ENCODE measurements around the gene LRRC59. TPM values are rescaled to one million over a fixed set of nuclear protein-coding genes. Genes with fewer than 3 reads are reported as not detected.
A peak's percentile ranks its signal among the peaks of the same experiment; 100 is the strongest.

LRRC59 gene
- total RNA-seq, 1 experiment from 2014 or later, result 182 TPM

GRCh38 chr17:50394711-50395110 lies 2.6 kb downstream of the LRRC59 start:
- in situ Hi-C loops (cut with HindIII; ENCODE audit: low sequenced_read_pairs), result no loop called here
- DNase-seq (ENCODE audit: low spot score), result no peak

GRCh38 chr17:50393700-50394099 lies 3.6 kb downstream of the LRRC59 start:
- no peak for DNase-seq (ENCODE audit: low spot score)
- in situ Hi-C loops (cut with HindIII; ENCODE audit: low sequenced_read_pairs), result no loop called here

GRCh38 chr17:50392621-50393020 lies 4.7 kb downstream of the LRRC59 start:
- in situ Hi-C loops (cut with HindIII; ENCODE audit: low sequenced_read_pairs), result no loop called here
- DNase-seq (ENCODE audit: low spot score), result no peak

GRCh38 chr17:50389534-50389933 lies 7.8 kb downstream of the LRRC59 start:
- in situ Hi-C loops (cut with HindIII; ENCODE audit: low sequenced_read_pairs), result no loop called here
- no peak for DNase-seq (ENCODE audit: low spot score)

GRCh38 chr17:50388728-50389127 lies 8.6 kb downstream of the LRRC59 start:
- DNase-seq (ENCODE audit: low spot score), result no peak
- in situ Hi-C loops (cut with HindIII; ENCODE audit: low sequenced_read_pairs), result no loop called here

- in situ Hi-C loops (cut with HindIII; ENCODE audit: low sequenced_read_pairs), result no loop called here
- no peak for DNase-seq (ENCODE audit: low spot score)
Observed at GRCh38 chr17:50386510-50386909, 10.8 kb downstream of the LRRC59 start.

- no peak for DNase-seq (ENCODE audit: low spot score)
- in situ Hi-C loops (cut with HindIII; ENCODE audit: low sequenced_read_pairs), result no loop called here
Observed at GRCh38 chr17:50382931-50383330, 14.4 kb downstream of the LRRC59 start.

- in situ Hi-C loops (cut with HindIII; ENCODE audit: low sequenced_read_pairs), result no loop called here
- no peak for DNase-seq (ENCODE audit: low spot score)
Observed at GRCh38 chr17:50381920-50382319, 15.4 kb downstream of the LRRC59 start.

- in situ Hi-C loops (cut with HindIII; ENCODE audit: low sequenced_read_pairs), result no loop called here
Observed at GRCh38 chr17:50381260-50381815, 16.0 kb downstream of the LRRC59 start.

GRCh38 chr17:50380369-50381259 lies 16.7 kb downstream of the LRRC59 start:
- in situ Hi-C loops (cut with HindIII; ENCODE audit: low sequenced_read_pairs), result no loop called here
- no peak for DNase-seq (ENCODE audit: low spot score)

More at GRCh38 chr17:50381260-50381815, 16.0 kb downstream of the LRRC59 start:
- DNase-seq (ENCODE audit: low spot score), result no peak

GRCh38 chr17:50379351-50380132 lies 17.8 kb downstream of the LRRC59 start:
- in situ Hi-C loops (cut with HindIII; ENCODE audit: low sequenced_read_pairs), result no loop called here
- DNase-seq (ENCODE audit: low spot score), result no peak

GRCh38 chr17:50375858-50376538 lies 21.3 kb downstream of the LRRC59 start:
- in situ Hi-C loops (cut with HindIII; ENCODE audit: low sequenced_read_pairs), result no loop called here
- no peak for DNase-seq (ENCODE audit: low spot score)

- in situ Hi-C loops (cut with HindIII; ENCODE audit: low sequenced_read_pairs), result no loop called here
- DNase-seq (ENCODE audit: low spot score), result no peak
Observed at GRCh38 chr17:50373705-50374104, 23.6 kb downstream of the LRRC59 start.

- in situ Hi-C loops (cut with HindIII; ENCODE audit: low sequenced_read_pairs), result no loop called here
- peak; percentile 92 for DNase-seq (ENCODE audit: low spot score)
Observed at GRCh38 chr17:50372758-50373556, 24.4 kb downstream of the LRRC59 start, which contains the start of the genes EME1 and MRPL27. Gene EME1 (plus strand): TSS chr17:50373229. CDS start chr17:50375209, 1,980 bp downstream. Gene MRPL27 (minus strand): TSS chr17:50373184. CDS start chr17:50373170, 14 bp downstream.

- in situ Hi-C loops (cut with HindIII; ENCODE audit: low sequenced_read_pairs), result no loop called here
- DNase-seq (ENCODE audit: low spot score), result no peak
Observed at GRCh38 chr17:50372222-50372757, 25.0 kb downstream of the LRRC59 start.

- in situ Hi-C loops (cut with HindIII; ENCODE audit: low sequenced_read_pairs), result no loop called here
- no peak for DNase-seq (ENCODE audit: low spot score)
Observed at GRCh38 chr17:50371526-50371925, 25.8 kb downstream of the LRRC59 start.

GRCh38 chr17:50370052-50370451 lies 27.3 kb downstream of the LRRC59 start:
- in situ Hi-C loops (cut with HindIII; ENCODE audit: low sequenced_read_pairs), result no loop called here
- no peak for DNase-seq (ENCODE audit: low spot score)

GRCh38 chr17:50367401-50367800 lies 29.9 kb downstream of the LRRC59 start:
- no peak for DNase-seq (ENCODE audit: low spot score)
- in situ Hi-C loops (cut with HindIII; ENCODE audit: low sequenced_read_pairs), result no loop called here
